ENCODE measurements around the gene FRMD3. TPM values are rescaled to one million over a fixed set of nuclear protein-coding genes. Genes with fewer than 3 reads are reported as not detected.

Gene FRMD3
- total RNA-seq, 4 donors from 2014 or later: 2.2 to 5.8 (median 4.4) TPM

DNA sequence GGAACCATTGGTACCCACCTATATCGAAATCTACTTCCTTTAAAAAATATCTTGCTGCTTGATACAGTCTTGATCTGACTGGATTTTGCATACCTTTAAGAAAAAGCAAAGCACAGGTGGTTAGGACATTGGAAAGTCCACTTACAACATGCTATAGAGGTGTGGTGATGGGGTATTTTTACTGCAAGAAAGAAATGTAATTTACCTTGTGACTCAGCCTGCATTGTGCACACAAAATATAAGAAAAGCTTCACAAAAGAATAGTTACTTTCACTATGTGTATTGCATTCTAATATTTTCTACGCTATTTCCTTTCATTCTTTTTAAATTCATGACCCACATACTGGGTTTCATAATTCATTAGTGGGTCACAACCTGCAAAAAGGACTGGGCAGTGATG, 239.1 kb downstream of the FRMD3 start:
- H3K4me3 ChIP-seq (ENCODE audit: low read depth, poor library complexity, severe bottlenecking): no peak overlapping the region
- no peak for DNase-seq (ENCODE audit: low spot score in 2 of 2)
- TF ChIP-seq POLR2A (IDR thresholded peaks at IDR 0.05) (no peak), CTCF (IDR thresholded peaks at IDR 0.05) (no peak)
- WGBS, 2 donors: 88 to 91% methylated on average over 2 of the region's 2 CpGs
- intact Hi-C loops (cut with DNase I; ENCODE audit: low total_unique reads): no loop called here

DNA sequence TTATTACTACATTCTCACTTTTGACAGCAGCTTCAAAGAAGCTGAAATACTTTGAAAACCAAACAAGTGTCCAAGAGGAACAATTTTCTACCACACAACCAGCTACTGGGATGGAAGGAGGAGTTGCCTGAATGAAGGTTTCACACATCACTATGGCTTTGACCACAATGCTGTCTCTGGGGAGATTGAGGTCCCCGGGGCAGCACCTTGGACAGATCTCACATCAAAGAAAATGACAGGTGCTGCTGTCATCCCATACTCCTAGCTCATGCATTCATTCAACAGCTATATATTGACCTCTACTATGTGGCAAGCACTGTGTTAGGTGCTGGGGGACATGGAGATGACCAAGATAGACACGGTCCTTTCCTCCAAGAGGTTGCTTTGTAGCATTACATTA, 242.1 kb downstream of the FRMD3 start:
- TF ChIP-seq CTCF (IDR thresholded peaks at IDR 0.05) (no peak), POLR2A (IDR thresholded peaks at IDR 0.05) (no peak)
- no peak overlapping the region for H3K4me3 ChIP-seq (ENCODE audit: low read depth, poor library complexity, severe bottlenecking)
- DNase-seq (ENCODE audit: low spot score in 2 of 2): no peak
- intact Hi-C loops (cut with DNase I; ENCODE audit: low total_unique reads): no loop called here
- 95 to 97% methylated on average over 2 of the region's 2 CpGs for WGBS, 2 donors

DNA sequence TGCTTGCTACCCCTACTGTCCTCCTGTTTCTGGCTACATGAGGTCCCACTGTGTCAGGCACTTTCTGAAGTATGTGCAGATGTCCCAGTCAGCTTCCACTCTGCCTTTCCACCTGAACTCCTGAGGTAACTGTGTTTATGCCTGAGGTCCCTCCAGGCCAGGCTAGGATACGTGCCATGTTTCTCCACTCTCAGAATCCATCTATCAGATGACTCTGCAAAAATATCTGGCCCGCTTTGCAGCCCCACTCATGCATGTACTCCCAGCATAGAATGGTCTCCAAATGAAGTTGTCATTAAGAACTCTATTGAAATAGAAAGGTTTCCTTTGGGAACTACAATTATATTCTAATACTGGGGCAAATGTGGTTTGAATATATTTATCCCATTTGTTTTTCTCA, 243.4 kb downstream of the FRMD3 start:
- WGBS, 2 donors: 91 to 96% methylated on average over 2 of the region's 2 CpGs
- H3K4me3 ChIP-seq (ENCODE audit: low read depth, poor library complexity, severe bottlenecking): no peak overlapping the region
- intact Hi-C loops (cut with DNase I; ENCODE audit: low total_unique reads): loop anchor here (1.0 kb wide), 1 partner anchor 32 kb away; no protein-coding TSS in a partner anchor
- TF ChIP-seq CTCF (IDR thresholded peaks at IDR 0.05) (no peak), POLR2A (IDR thresholded peaks at IDR 0.05) (no peak)
- DNase-seq (ENCODE audit: low spot score in 2 of 2): no peak

GRCh38 chr9:83291196-83291595, 247.0 kb downstream of the FRMD3 start:
- 86 to 100% methylated on average over 1 of the region's 1 CpG for WGBS, 2 donors
- intact Hi-C loops (cut with DNase I; ENCODE audit: low total_unique reads): no loop called here
- TF ChIP-seq POLR2A (IDR thresholded peaks at IDR 0.05) (no peak), CTCF (IDR thresholded peaks at IDR 0.05) (no peak)
- no peak overlapping the region for H3K4me3 ChIP-seq (ENCODE audit: low read depth, poor library complexity, severe bottlenecking)
- no peak for DNase-seq (ENCODE audit: low spot score in 2 of 2)

DNA sequence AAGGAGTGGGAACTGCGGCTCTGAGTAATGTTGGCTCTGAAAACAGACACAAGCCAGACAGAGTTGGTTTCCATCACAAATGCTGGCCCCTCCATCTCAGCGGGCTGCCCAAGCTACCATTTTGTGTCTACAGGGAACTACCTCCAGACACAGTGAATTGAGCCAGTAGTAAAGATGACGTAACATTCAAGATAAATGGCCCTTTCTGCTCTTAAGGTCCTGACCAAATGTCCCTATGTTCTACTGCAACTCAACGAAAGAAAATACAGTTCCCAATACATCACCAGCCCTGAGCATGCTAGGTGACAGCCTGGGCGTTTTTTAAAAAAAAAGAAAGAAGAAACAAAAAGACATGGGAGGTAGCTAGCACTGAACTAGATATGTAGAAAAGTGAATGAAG, 247.5 kb downstream of the FRMD3 start:
- no peak overlapping the region for H3K4me3 ChIP-seq (ENCODE audit: low read depth, poor library complexity, severe bottlenecking)
- WGBS, 2 donors: 54 to 65% methylated on average over 5 of the region's 5 CpGs
- intact Hi-C loops (cut with DNase I; ENCODE audit: low total_unique reads): no loop called here
- DNase-seq (ENCODE audit: low spot score in 2 of 2): no peak
- TF ChIP-seq CTCF (IDR thresholded peaks at IDR 0.05) (no peak), POLR2A (IDR thresholded peaks at IDR 0.05) (no peak)

DNA sequence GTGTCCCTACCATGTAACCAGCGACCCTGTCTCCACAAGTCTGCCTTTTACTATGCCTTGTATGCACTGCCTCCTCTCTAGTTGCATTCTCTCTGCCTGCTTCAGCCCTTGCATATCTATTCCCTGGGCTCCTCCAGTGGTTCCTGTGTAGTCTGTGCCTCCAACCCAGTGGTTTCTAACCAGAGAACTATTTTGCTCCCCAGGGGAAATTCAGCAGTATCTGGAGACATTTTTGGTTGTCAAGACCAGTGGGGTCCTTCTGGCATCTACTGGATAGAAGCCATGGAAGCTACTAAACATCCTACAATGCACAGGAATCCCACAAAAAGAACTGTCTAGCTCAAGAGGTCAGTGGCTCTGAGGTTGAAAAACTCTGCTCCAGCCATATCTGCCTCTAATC, 251.2 kb downstream of the FRMD3 start:
- intact Hi-C loops (cut with DNase I; ENCODE audit: low total_unique reads): no loop called here
- TF ChIP-seq CTCF (IDR thresholded peaks at IDR 0.05): no peak
- TF ChIP-seq POLR2A (IDR thresholded peaks at IDR 0.05): no peak
- no peak for DNase-seq (ENCODE audit: low spot score in 2 of 2)
- no peak overlapping the region for H3K4me3 ChIP-seq (ENCODE audit: low read depth, poor library complexity, severe bottlenecking)
- 76 to 95% methylated on average over 1 of the region's 1 CpG for WGBS, 2 donors

Measured in lower leg skin (tissue), 4 donors.